ENCODE measurements around the gene GMDS. TPM values are rescaled to one million over a fixed set of nuclear protein-coding genes. Genes with fewer than 3 reads are reported as not detected.

Gene GMDS
- total and polyA plus RNA-seq, 2 experiments from 2014 or later: 3.0 to 12.6 TPM

GRCh38 chr6:1641343-1641885, 604.0 kb downstream of the GMDS start:
- no peaks in the 10 kb centered on the region for H3F3A ChIP-seq (ENCODE audit: insufficient read depth)
- no peaks in the 10 kb centered on the region for H3K27me3 ChIP-seq (replicated peaks; ENCODE audit: insufficient read depth)
- WGBS, 2 experiments (ENCODE audit: low coverage in 1 of 2, low lambda C conversion rate in 2 of 2, missing lambda C conversion rate in 2 of 2): 90 to 92% methylated on average over 11 to 12 of the region's 12 CpGs
- H3K36me3 ChIP-seq (ENCODE audit: low read depth): no peaks in the 10 kb centered on the region
- no peaks in the 10 kb centered on the region for H3K9me3 ChIP-seq (ENCODE audit: low read depth)
- no peak for DNase-seq
- TF ChIP-seq EZH2phosphoT487 (IDR thresholded peaks at IDR 0.05; ENCODE audit: insufficient read depth, low read depth) (no peak), EZH2 (IDR thresholded peaks at IDR 0.05; ENCODE audit: insufficient read depth, poor library complexity, severe bottlenecking) (no peak)
- H3K4me1 ChIP-seq (ENCODE audit: insufficient read depth): peaks cover 4% of the 10 kb centered on the region; the same call in 1 of the 2 replicates
- H3K27ac ChIP-seq: no peak overlapping the region
- in situ Hi-C loops (cut with MboI): no loop called here
- H3K4me2 ChIP-seq (ENCODE audit: unreplicated experiment): no peak overlapping the region
- H3K9me2 ChIP-seq (ENCODE audit: insufficient read depth): no peaks in the 10 kb centered on the region
- H3K9ac ChIP-seq: no peak overlapping the region
- H2AFZ ChIP-seq: no peak overlapping the region
- H3K4me3 ChIP-seq: no peak overlapping the region
- H4K20me1 ChIP-seq (ENCODE audit: insufficient read depth): no peaks in the 10 kb centered on the region
- no peaks in the 10 kb centered on the region for H3K79me2 ChIP-seq (ENCODE audit: insufficient read depth)

GRCh38 chr6:1640476-1640875, 604.9 kb downstream of the GMDS start:
- Histone ChIP-seq H3K79me2 (ENCODE audit: insufficient read depth) (no peaks in the 10 kb centered on the region), H3F3A (ENCODE audit: insufficient read depth) (no peaks in the 10 kb centered on the region), H4K20me1 (ENCODE audit: insufficient read depth) (no peaks in the 10 kb centered on the region), H3K4me3 (no peak overlapping the region), H3K27ac (no peak overlapping the region), H3K27me3 (replicated peaks; ENCODE audit: insufficient read depth) (no peaks in the 10 kb centered on the region), H3K4me2 (ENCODE audit: unreplicated experiment) (no peak overlapping the region), H3K9ac (no peak overlapping the region), H3K9me2 (ENCODE audit: insufficient read depth) (no peaks in the 10 kb centered on the region), H3K4me1 (ENCODE audit: insufficient read depth) (no peaks in the 10 kb centered on the region), H3K9me3 (ENCODE audit: low read depth) (no peaks in the 10 kb centered on the region), H3K36me3 (ENCODE audit: low read depth) (no peaks in the 10 kb centered on the region), H2AFZ (no peak overlapping the region)
- TF ChIP-seq EZH2 (IDR thresholded peaks at IDR 0.05; ENCODE audit: insufficient read depth, poor library complexity, severe bottlenecking) (no peak), EZH2phosphoT487 (IDR thresholded peaks at IDR 0.05; ENCODE audit: insufficient read depth, low read depth) (no peak)
- WGBS, 2 experiments (ENCODE audit: low coverage in 1 of 2, low lambda C conversion rate in 2 of 2, missing lambda C conversion rate in 2 of 2): 80% methylated on average over 8 of the region's 8 CpGs
- in situ Hi-C loops (cut with MboI): no loop called here
- DNase-seq: no peak

GRCh38 chr6:1639430-1639829, 606.0 kb downstream of the GMDS start:
- Histone ChIP-seq H3K27ac (no peak overlapping the region), H4K20me1 (ENCODE audit: insufficient read depth) (no peaks in the 10 kb centered on the region), H3K4me2 (ENCODE audit: unreplicated experiment) (no peak overlapping the region), H3F3A (ENCODE audit: insufficient read depth) (no peaks in the 10 kb centered on the region), H3K4me3 (no peak overlapping the region), H3K36me3 (ENCODE audit: low read depth) (no peaks in the 10 kb centered on the region), H3K4me1 (ENCODE audit: insufficient read depth) (no peaks in the 10 kb centered on the region), H3K9ac (no peak overlapping the region), H3K9me2 (ENCODE audit: insufficient read depth) (no peaks in the 10 kb centered on the region), H2AFZ (no peak overlapping the region), H3K79me2 (ENCODE audit: insufficient read depth) (no peaks in the 10 kb centered on the region), H3K9me3 (ENCODE audit: low read depth) (no peaks in the 10 kb centered on the region), H3K27me3 (replicated peaks; ENCODE audit: insufficient read depth) (no peaks in the 10 kb centered on the region)
- WGBS, 2 experiments (ENCODE audit: low coverage in 1 of 2, low lambda C conversion rate in 2 of 2, missing lambda C conversion rate in 2 of 2): 81 to 84% methylated on average over 9 of the region's 9 CpGs
- TF ChIP-seq EZH2 (IDR thresholded peaks at IDR 0.05; ENCODE audit: insufficient read depth, poor library complexity, severe bottlenecking) (no peak), EZH2phosphoT487 (IDR thresholded peaks at IDR 0.05; ENCODE audit: insufficient read depth, low read depth) (no peak)
- in situ Hi-C loops (cut with MboI): no loop called here
- DNase-seq: no peak

GRCh38 chr6:1636971-1637871, 608.2 kb downstream of the GMDS start:
- no peak overlapping the region for H2AFZ ChIP-seq
- no peak overlapping the region for H3K9ac ChIP-seq
- WGBS, 2 experiments (ENCODE audit: low coverage in 1 of 2, low lambda C conversion rate in 2 of 2, missing lambda C conversion rate in 2 of 2): 87 to 88% methylated on average over 20 of the region's 20 CpGs
- H3F3A ChIP-seq (ENCODE audit: insufficient read depth): no peaks in the 10 kb centered on the region
- H3K9me3 ChIP-seq (ENCODE audit: low read depth): no peaks in the 10 kb centered on the region
- in situ Hi-C loops (cut with MboI): no loop called here
- H3K79me2 ChIP-seq (ENCODE audit: insufficient read depth): no peaks in the 10 kb centered on the region
- TF ChIP-seq EZH2 (IDR thresholded peaks at IDR 0.05; ENCODE audit: insufficient read depth, poor library complexity, severe bottlenecking) (no peak), EZH2phosphoT487 (IDR thresholded peaks at IDR 0.05; ENCODE audit: insufficient read depth, low read depth) (no peak)
- H3K27ac ChIP-seq: no peak overlapping the region
- H3K4me3 ChIP-seq: no peak overlapping the region
- H3K4me1 ChIP-seq (ENCODE audit: insufficient read depth): no peaks in the 10 kb centered on the region
- no peak for DNase-seq
- H3K4me2 ChIP-seq (ENCODE audit: unreplicated experiment): no peak overlapping the region
- H3K27me3 ChIP-seq (replicated peaks; ENCODE audit: insufficient read depth): no peaks in the 10 kb centered on the region
- no peaks in the 10 kb centered on the region for H4K20me1 ChIP-seq (ENCODE audit: insufficient read depth)
- H3K36me3 ChIP-seq (ENCODE audit: low read depth): no peaks in the 10 kb centered on the region
- H3K9me2 ChIP-seq (ENCODE audit: insufficient read depth): no peaks in the 10 kb centered on the region
